AG09309 (cell line): ENCODE measurements around the gene TMEM225B.
"Not testable (repeated sequence)": the region's sequence is repeated elsewhere in the genome, so short reads cannot be mapped to it uniquely, and the experiment has no call there.

Source experiments
- DNase-seq: peaks from one replicate; pipeline ENCODE4 v3.0.0-alpha.2; 2010; ENCODE audit warnings: low read depth
- H3K4me3 ChIP-seq: 2 replicates; pipeline ENCODE4 v1.5.1; 2011; ENCODE audit warnings: mild to moderate bottlenecking, low read depth, low read length, moderate library complexity; ENCODE audit not compliant: control insufficient read depth
- TF ChIP-seq, protein P1 (sequence below): IDR thresholded peaks from 2 replicates; pipeline ENCODE4 v1.5.1; 2011; ENCODE audit warnings: mild to moderate bottlenecking, low read depth, low read length, inconsistent platforms; ENCODE audit not compliant: insufficient read depth, control insufficient read depth; ENCODE audit errors: missing control alignments

Gene TMEM225B

DNA sequence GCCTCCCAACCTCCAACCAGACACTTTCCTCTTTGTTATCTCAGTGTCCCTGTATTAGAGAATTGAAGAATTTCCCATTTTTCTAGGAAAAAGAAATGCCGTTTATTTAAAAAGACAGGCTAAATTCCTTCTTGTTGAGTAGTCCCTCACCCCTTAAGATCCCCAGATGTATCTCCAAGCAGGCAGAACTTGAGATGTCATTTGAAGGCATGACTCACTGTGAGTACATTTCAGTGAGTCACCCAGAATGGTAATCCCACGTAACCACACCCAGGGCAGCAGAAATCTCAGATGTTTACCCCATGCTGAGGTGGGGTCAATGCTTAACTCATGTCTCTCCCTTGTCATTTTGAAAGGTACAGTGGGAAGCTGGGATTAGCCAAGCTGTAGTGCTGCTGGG, 35.2 kb upstream of the TMEM225B start:
- peak; percentile 96 for DNase-seq

GRCh38 chr7:99563650-99564049, 34.4 kb upstream of the TMEM225B start:
- TF ChIP-seq, protein P1, sequence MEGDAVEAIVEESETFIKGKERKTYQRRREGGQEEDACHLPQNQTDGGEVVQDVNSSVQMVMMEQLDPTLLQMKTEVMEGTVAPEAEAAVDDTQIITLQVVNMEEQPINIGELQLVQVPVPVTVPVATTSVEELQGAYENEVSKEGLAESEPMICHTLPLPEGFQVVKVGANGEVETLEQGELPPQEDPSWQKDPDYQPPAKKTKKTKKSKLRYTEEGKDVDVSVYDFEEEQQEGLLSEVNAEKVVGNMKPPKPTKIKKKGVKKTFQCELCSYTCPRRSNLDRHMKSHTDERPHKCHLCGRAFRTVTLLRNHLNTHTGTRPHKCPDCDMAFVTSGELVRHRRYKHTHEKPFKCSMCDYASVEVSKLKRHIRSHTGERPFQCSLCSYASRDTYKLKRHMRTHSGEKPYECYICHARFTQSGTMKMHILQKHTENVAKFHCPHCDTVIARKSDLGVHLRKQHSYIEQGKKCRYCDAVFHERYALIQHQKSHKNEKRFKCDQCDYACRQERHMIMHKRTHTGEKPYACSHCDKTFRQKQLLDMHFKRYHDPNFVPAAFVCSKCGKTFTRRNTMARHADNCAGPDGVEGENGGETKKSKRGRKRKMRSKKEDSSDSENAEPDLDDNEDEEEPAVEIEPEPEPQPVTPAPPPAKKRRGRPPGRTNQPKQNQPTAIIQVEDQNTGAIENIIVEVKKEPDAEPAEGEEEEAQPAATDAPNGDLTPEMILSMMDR = no peak
- DNase-seq = peak; percentile 48
- H3K4me3 ChIP-seq = no peak overlapping the region

More for the DNA sequence above, 35.2 kb upstream of the TMEM225B start:
- no peak overlapping the region for H3K4me3 ChIP-seq
- TF ChIP-seq, protein P1 = no peak

DNA sequence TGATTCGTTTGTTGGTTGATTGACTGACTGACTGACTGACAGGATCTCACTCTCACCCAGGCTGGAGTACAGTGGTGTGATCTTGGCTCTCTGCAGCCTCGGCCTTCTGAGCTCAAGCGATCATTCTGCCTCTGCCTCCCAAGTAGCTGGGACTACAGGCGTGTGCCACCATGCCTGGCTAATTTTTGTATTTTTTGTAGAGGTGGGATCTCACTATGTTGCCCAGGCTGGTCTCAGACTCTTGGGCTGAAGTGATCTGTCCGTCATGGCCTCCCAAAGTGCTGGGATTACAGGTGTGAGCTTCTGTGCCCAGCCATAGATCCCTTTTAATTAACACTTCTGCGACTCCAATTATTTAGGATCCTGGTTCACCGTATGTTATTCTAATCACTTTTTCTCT, 29.3 kb upstream of the TMEM225B start:
- not testable (repeated sequence) for DNase-seq

GRCh38 chr7:99571768-99572167, 26.3 kb upstream of the TMEM225B start:
- TF ChIP-seq, protein P1 = no peak
- H3K4me3 ChIP-seq = no peak overlapping the region
- DNase-seq = no peak

More for the DNA sequence above, 29.3 kb upstream of the TMEM225B start:
- not testable (repeated sequence) for H3K4me3 ChIP-seq

DNA sequence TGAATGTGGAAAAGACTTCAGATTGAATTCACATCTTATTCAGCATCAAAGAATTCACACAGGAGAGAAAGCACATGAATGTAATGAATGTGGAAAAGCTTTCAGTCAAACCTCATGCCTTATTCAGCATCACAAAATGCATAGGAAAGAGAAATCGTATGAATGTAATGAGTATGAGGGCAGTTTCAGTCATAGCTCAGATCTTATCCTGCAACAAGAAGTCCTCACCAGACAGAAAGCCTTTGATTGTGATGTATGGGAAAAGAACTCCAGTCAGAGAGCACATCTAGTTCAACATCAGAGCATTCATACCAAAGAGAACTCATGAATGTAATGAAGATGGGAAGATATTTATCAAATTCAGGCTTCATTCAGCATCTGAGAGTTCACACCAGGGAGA, 24.8 kb upstream of the TMEM225B start:
- TF ChIP-seq, protein P1 = no peak
- no peak overlapping the region for H3K4me3 ChIP-seq
- no peak for DNase-seq

DNA sequence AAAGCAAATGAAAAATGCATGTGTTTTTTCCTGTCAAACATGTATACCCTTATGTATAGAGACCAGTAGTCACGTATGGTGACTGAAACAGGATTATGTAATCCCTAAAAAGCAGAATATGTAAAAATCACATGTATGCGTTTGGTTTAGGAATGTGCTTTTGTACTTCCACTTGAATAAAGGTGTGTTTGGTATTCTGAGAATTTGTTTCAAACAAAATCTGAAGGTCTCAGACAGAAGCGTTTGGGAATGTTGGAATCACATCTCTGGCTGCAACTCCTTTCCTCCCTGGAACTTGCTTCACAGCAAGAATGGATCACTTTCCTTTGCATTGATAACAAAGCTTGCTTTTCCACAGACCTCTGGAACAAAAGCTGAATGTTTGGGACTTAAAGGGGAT, 21.8 kb upstream of the TMEM225B start:
- no peak for DNase-seq
- H3K4me3 ChIP-seq = no peak overlapping the region
- TF ChIP-seq, protein P1 = no peak

DNA sequence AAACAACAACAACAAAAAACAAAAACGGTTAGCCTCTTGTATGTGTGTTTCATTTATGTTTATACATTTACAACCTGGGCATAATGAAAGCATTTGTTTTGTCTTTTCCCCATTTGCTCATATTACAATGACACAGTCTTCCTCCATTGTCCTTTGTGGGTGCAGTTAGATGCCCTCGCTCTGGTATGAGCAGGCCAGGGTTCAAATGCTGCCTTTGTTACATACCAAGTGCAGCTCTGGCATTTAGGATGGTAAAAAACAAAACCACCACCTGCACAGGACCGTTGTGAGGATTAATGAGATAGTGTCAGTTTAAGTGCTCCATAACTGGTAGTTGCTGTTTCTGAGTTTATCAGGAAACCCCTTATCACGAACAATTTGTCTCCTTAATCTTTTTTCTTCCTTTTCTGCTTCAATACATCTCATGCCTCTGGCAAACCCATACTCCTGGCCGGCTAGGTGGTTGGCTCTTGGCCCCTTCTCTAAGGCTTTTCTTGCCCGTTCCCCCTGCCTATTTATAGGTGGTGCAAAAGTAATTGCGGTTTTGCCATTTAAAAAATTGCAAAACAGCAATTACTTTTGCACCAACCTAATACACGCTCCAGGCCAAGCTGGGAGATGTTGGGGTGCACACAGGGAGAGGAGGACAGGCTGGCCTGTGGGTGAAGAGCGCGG, 18.6 kb upstream of the TMEM225B start:
- no peak for DNase-seq
- TF ChIP-seq, protein P1 = no peak
- peak overlapping the region; percentile 64 for H3K4me3 ChIP-seq
